ENCODE results near the gene CLSTN1. TPM values are rescaled to one million over a fixed set of nuclear protein-coding genes. Genes with fewer than 3 reads are reported as not detected.

CLSTN1 gene
- total and polyA plus RNA-seq, 2 donors (not counting 1 experiment from before 2014, with no cell fraction given) = 34.9 to 81.4 TPM

GRCh38 chr1:9835758-9836631 lies 12.2 kb upstream of the CLSTN1 start:
- Histone ChIP-seq H3K9ac (ENCODE audit: low read length) (no peak overlapping the region), H3K4me2 (replicated peaks; ENCODE audit: low read depth, low read length, poor library complexity, severe bottlenecking) (no peak overlapping the region), H3K27me3 (replicated peaks in 1 of 4; ENCODE audit: control extremely low read depth in 1 of 4, control insufficient read depth in 3 of 4, insufficient read depth in 4 of 4, low read length in 3 of 4) (no peaks in the 10 kb centered on the region), H3K27ac (ENCODE audit: low read length in 2 of 2) (no peak overlapping the region), H3K9me3 (ENCODE audit: control extremely low read depth in 1 of 3, control insufficient read depth in 2 of 3, insufficient read depth in 1 of 3, low read length in 2 of 3) (peaks cover 0 to under 1% (median 0%) of the 10 kb centered on the region in 3 donors), H3K4me1 (ENCODE audit: control insufficient read depth in 2 of 2, insufficient read depth in 2 of 2, low read length in 2 of 2) (no peaks in the 10 kb centered on the region), H3K4me3 (ENCODE audit: control extremely low read depth in 1 of 5, extremely low read depth in 1 of 5, insufficient read depth in 1 of 5, low read depth in 2 of 5, low read length in 4 of 5) (no peak overlapping the region), H2AFZ (ENCODE audit: insufficient read depth, low read depth, low read length, poor library complexity, severe bottlenecking) (no peak overlapping the region), H3K79me2 (ENCODE audit: control insufficient read depth, insufficient read depth, low read length) (no peaks in the 10 kb centered on the region), H3K36me3 (replicated peaks in 1 of 2; ENCODE audit: control extremely low read depth in 1 of 2, control insufficient read depth in 1 of 2, extremely low read depth in 1 of 2, insufficient read depth in 2 of 2, low read length in 1 of 2) (no peaks in the 10 kb centered on the region), H4K20me1 (ENCODE audit: control insufficient read depth, insufficient read depth, low read length, poor library complexity, severe bottlenecking) (no peaks in the 10 kb centered on the region)
- Mint-ChIP-seq H3K4me1 (no peaks in the 10 kb centered on the region), H3K9me3 (ENCODE audit: insufficient read depth) (no peaks in the 10 kb centered on the region), H3K4me3 (no peak overlapping the region), H3K27ac (no peak overlapping the region), H3K27me3 (no peaks in the 10 kb centered on the region)
- TF ChIP-seq, protein P1, sequence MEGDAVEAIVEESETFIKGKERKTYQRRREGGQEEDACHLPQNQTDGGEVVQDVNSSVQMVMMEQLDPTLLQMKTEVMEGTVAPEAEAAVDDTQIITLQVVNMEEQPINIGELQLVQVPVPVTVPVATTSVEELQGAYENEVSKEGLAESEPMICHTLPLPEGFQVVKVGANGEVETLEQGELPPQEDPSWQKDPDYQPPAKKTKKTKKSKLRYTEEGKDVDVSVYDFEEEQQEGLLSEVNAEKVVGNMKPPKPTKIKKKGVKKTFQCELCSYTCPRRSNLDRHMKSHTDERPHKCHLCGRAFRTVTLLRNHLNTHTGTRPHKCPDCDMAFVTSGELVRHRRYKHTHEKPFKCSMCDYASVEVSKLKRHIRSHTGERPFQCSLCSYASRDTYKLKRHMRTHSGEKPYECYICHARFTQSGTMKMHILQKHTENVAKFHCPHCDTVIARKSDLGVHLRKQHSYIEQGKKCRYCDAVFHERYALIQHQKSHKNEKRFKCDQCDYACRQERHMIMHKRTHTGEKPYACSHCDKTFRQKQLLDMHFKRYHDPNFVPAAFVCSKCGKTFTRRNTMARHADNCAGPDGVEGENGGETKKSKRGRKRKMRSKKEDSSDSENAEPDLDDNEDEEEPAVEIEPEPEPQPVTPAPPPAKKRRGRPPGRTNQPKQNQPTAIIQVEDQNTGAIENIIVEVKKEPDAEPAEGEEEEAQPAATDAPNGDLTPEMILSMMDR (IDR thresholded peaks at IDR 0.05) = no peak
- no peak for TF ChIP-seq EZH2 (IDR thresholded peaks at IDR 0.05; ENCODE audit: borderline replicate concordance, insufficient read depth, low read depth, low read length, poor library complexity, severe bottlenecking)
- DNase-seq = no peak
- CTCF ChIA-PET = no interaction called here
- intact Hi-C loops (cut with micrococcal nuclease) = no loop called here
- WGBS (ENCODE audit: insufficient coverage) = 92% methylated on average over 15 of the region's 15 CpGs
- no peak for ATAC-seq (ENCODE audit: low read depth)
- POLR2A ChIA-PET = no interaction called here

GRCh38 chr1:9835404-9835757 lies 11.6 kb upstream of the CLSTN1 start:
- Histone ChIP-seq H3K27me3 (replicated peaks in 1 of 4; ENCODE audit: control extremely low read depth in 1 of 4, control insufficient read depth in 3 of 4, insufficient read depth in 4 of 4, low read length in 3 of 4) (no peaks in the 10 kb centered on the region), H3K9ac (ENCODE audit: low read length) (no peak overlapping the region), H3K4me1 (ENCODE audit: control insufficient read depth in 2 of 2, insufficient read depth in 2 of 2, low read length in 2 of 2) (no peaks in the 10 kb centered on the region), H3K79me2 (ENCODE audit: control insufficient read depth, insufficient read depth, low read length) (no peaks in the 10 kb centered on the region), H3K36me3 (replicated peaks in 1 of 2; ENCODE audit: control extremely low read depth in 1 of 2, control insufficient read depth in 1 of 2, extremely low read depth in 1 of 2, insufficient read depth in 2 of 2, low read length in 1 of 2) (no peaks in the 10 kb centered on the region), H3K27ac (ENCODE audit: low read length in 2 of 2) (no peak overlapping the region), H4K20me1 (ENCODE audit: control insufficient read depth, insufficient read depth, low read length, poor library complexity, severe bottlenecking) (no peaks in the 10 kb centered on the region), H2AFZ (ENCODE audit: insufficient read depth, low read depth, low read length, poor library complexity, severe bottlenecking) (no peak overlapping the region), H3K4me2 (replicated peaks; ENCODE audit: low read depth, low read length, poor library complexity, severe bottlenecking) (no peak overlapping the region), H3K4me3 (ENCODE audit: control extremely low read depth in 1 of 5, extremely low read depth in 1 of 5, insufficient read depth in 1 of 5, low read depth in 2 of 5, low read length in 4 of 5) (no peak overlapping the region), H3K9me3 (ENCODE audit: control extremely low read depth in 1 of 3, control insufficient read depth in 2 of 3, insufficient read depth in 1 of 3, low read length in 2 of 3) (no peaks in the 10 kb centered on the region)
- ChIA-PET CTCF (no interaction called here), POLR2A (no interaction called here)
- intact Hi-C loops (cut with micrococcal nuclease) = no loop called here
- Mint-ChIP-seq H3K27me3 (no peaks in the 10 kb centered on the region), H3K4me3 (no peak overlapping the region), H3K9me3 (ENCODE audit: insufficient read depth) (no peaks in the 10 kb centered on the region), H3K27ac (no peak overlapping the region), H3K4me1 (no peaks in the 10 kb centered on the region)
- ATAC-seq (ENCODE audit: low read depth) = no peak
- WGBS (ENCODE audit: insufficient coverage) = 88% methylated on average over 7 of the region's 9 CpGs
- TF ChIP-seq, protein P1 (IDR thresholded peaks at IDR 0.05) = no peak
- no peak for DNase-seq

Data from B cell (primary cell).